Activated CD4-positive, CD25-positive, alpha-beta regulatory T cell treated with anti-CD3 and anti-CD28 coated beads, Interleukin-2, amount 50 U/mL, for 16 hours (primary cell): ENCODE results near the gene EFEMP2.
A peak's percentile ranks its signal among the peaks of the same experiment; 100 is the strongest.

ENCODE experiments used
- DNase-seq: peaks from one replicate; pipeline ENCODE4 v3.0.0-alpha.2; 2020; ENCODE audit warnings: low read depth, low spot score

Gene EFEMP2

DNA sequence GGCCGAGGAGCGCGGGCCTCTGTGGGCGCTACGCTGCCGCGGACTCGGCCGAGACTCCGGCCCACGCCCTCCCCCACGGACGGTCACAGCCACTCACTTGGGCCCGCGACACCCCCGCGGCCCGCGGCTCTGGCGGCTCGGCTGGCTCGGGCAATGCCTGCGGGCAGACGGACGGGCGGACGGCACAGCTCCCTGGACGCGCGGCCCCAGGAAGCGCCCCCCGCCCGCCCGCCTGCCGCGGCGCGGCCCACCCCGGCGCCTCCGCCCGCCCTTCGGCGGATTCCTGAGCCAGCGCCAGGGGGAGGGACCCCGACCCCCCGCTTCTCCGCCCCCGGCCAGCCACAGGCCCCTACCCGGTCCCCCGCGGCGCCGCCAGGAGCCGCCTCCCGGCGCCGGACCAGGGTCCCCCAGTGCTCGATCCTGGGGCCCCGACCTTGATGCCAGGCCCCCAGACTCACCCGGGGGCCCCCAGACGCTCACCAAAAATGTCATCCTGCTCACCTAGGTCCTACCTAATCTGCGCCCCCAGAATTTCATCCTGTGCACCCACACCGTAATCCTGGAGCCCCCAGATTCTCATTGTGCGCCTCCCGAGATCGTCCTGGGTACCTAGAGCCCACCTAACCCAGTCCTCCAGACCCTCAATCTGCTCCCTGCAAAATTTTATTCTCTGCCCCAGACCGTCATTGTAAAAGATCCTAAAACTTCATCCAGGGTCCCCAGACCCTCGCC lies at the start of gene EFEMP2:
EFEMP2 (minus strand) TSS at position 215 of the 732 bp plus-strand sequence. CDS start 446 bp downstream, outside the sequence.
- no peak for DNase-seq

DNA sequence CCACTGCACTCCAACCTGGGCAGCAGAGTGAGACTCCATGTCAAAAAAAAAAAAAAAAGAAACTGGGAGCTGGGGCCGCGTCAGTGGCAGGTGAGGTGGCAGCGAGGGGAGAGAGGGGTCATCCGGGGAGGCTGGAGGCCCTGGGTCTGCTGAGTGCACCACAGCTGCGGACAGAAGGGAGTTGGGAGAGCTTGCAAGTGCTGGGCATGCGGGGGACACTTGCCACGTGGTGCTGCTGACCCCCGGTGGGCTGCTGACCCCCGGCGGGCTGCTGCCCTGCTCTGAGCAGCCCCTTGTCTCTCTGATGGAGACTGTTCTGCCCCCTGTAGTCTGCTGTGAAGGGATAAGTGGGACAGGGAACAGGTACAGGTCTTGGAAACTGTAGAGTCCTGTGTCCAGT lies 49.3 kb upstream of the EFEMP2 start:
- DNase-seq: no peak

DNA sequence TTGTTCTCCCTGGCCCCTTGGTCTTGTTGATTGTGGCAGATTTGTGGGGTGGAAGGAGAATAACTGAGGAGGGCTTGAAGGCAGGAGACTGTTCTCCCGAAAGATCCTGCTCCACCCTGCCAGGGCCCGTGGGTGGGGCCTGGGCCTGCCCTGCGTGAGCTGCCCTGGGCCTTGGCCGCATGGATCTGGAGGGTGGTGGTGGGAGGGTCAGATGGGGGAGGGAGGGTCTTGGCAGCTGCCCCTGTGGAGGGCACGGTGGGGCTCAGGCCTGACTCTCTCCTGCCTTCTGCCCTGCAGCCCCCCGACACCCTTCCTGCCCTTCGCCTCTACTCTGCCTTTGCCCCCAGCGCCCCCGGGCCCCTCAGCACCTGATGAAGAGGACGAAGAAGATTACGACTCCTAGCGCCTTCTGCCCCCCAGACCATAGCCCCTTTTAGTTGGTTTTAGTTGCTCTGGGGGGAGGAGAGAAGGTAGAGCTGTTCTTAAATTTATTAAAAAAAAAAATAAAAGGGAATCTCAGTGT lies 48.5 kb upstream of the EFEMP2 start:
- no peak for DNase-seq

DNA sequence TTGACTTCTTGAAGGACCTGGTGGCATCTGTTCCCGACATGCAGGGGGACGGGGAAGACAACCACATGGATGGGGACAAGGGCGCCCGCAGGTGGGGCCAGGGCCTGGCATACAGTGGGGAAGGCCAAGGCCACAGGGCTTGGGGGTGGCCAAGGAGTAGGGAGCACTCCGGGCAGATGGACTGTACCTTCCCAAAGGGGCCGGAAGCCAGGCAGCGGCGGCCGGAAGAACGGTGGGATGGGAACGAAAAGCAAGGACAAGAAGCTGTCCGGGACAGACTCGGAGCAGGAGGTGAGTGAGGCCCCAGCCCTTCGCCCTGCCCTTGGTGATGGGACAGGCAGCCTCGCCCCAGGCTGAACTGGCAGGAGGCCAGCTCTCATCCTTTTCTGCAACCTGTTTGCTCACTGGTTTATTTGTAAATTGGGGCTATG lies 47.8 kb upstream of the EFEMP2 start:
- DNase-seq: no peak

DNA sequence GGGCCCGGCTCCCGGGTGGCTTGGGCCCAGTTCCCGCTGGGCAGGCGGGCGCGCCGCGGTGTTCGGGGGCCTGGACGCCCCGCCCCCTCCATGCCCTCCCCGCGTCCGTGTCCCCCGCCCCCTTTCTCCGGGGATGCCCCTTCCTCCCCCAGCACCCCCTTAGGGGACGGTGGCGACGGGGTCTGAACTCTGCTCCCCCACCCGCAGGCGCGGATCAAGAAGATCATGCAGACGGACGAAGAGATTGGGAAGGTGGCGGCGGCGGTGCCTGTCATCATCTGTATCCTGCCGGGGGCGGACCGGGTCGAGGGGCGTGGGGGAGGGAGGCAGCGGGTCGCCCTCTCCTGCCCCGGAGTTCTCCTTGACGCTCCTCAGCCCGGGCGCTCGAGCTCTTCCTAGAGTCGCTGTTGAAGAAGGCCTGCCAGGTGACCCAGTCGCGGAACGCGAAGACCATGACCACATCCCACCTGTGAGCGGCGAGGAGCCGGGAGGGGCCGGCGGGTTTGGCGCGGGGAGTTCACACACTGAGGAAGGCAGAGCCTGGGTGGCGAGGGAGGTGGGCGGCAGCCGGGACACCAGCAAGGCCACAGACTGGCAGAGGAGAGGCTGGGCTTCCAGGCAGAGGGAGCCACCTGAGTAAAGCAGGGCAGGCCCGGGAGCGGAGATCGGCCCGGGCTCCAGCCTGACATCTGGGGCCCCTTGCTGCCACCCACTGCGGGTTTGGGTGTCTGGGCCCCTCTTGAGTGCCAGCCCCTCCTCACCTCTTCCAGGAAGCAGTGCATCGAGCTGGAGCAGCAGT lies 47.2 kb upstream of the EFEMP2 start:
- DNase-seq: peak; percentile 34

DNA sequence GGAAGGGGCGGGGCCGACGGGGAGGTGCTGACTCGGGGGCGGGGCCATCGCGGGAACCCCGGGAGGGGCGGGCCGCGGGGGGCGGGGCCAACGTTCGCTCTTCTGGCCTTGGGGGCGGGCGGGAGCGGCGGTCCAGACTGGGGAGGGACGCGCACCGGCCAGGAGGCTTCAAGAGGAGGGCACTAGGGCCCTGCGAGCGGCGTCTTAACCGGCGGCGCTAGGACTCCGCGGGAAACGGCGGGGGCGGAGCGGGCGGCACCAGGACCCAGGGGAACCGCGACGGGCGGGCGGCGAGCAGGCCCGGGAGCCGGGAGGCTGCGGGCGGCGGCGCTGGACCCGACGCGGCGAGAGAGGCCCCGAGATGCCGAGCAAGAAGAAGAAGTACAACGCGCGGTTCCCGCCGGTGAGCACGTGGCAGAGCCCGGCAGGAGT lies 46.6 kb upstream of the EFEMP2 start, which contains the start of gene DRAP1:
DRAP1 (plus strand) TSS at position 286 of the 432 bp plus-strand sequence; CDS start at position 362, 76 bp downstream.
- DNase-seq: peak; percentile 97

DNA sequence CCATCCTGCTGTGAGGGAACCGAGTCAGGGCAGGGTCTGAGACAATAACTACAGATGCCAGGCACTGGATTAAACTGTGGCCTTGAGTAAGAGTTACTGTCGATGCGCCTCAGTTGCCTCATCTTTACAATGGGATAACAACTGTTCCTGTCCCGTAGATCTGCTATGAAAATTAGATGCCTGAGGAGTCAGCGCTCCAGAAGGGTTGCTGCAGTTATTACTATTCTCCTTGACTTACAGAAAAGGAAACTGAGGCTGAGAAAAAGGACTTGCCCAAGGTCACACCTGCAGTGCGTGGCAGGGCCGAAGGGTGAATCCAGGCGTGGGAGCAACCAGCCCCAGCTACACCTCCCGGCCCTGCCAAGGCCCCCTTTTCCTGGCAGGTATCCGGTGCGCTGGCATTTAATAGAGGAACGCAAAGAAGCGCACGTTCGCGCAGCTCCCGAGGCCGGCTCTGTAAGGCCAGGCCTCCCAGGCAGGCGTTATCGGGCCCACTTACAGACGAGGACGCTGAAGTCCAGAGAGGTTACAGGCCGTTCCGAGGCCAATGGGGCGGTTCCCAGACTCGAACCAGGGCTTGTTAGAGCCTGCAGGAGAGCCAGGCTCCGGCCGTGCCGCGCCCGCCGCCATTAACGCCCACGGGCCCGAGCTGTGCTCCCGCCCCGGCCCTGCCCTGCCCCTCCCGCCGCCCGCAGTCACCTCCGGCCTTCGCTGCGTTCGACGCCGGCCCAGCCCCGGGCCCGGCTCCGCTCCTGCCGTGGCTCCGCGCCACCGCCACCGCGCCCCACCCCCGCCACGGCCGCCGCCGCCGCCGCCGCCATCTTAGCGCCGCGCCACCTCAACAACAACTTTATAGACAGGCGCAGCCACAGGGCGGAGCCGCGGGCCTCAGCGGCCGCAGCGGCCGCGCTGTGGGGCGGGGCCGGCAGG lies 45.9 kb upstream of the EFEMP2 start, which contains the start of gene C11orf68:
C11orf68 (minus strand) TSS at position 852 of the 930 bp plus-strand sequence; CDS start at position 821, 31 bp downstream.
- no peak for DNase-seq

DNA sequence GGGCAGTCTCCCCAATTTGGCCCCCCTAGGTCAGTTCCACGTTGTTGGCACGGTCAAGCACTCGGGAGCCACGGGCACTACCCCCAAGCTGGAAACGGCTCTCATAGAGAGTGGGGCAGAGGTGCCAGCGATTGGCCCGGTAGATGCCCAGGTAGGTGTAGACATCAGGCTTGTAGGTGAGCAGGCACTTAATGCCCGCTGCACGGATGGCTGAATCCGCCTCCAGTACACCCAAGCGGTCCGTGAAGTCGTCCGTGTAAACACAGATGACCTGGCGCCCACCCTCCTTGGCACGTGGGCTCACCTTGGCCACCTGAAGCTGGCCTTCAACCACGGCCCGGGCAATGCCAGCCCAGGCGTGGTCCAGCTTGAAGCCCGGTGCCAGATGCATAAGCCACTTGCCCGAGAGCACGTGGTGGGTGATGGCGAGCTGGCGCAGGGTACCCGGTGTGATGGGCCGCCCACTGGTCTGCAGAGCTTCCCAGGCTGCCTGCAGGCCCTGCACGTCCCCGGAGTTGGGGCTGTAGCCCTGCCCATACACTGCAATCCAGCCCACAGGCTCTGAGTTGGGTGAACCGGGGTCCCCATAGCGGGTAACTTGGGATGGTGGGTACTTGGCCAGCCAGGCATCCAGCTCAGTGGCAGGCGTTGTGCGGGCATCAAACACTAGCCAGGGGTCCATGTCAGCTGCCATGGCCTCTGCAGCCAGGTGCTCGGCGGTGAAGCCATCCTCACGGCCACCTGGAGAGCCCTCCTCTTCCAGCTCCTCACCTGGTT lies 45.0 kb upstream of the EFEMP2 start:
- no peak for DNase-seq

DNA sequence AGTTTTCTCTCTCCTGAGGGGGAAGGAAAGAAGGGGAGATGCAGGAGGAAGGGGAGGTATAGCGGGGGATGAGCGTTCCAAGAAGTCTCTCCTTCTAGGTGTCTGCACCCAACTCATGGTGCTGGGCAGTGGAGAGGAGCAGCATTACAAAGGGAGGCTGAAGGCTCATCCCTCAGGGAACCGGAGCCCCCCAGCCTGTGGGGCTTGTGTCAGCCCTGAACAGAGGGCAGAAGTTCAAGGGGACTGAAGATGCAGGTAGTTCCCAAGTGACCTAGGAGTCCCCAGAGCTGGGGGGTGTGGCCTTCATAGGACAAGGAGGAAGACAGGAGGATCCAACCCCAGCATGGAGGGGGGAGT lies 44.5 kb upstream of the EFEMP2 start:
- no peak for DNase-seq

DNA sequence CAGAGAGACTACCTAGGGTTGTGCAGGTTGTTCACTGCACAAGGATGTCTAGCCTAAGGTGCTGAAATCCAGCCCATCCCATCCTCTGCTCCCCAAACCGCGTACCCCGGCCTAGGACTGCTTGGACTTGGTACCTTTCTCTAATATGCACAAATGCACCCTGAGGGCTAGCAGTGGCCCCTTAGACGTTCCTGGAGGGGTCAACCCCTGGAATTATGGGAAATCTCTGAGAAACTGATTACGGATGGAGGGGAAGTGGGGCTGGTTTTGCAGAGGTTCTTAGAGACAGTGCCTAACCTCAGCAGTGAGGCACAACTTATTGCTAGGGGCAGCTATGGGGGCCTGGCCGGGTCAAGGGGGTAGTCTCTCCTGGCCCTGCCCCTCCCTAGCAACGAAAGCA lies 43.8 kb upstream of the EFEMP2 start:
- no peak for DNase-seq

DNA sequence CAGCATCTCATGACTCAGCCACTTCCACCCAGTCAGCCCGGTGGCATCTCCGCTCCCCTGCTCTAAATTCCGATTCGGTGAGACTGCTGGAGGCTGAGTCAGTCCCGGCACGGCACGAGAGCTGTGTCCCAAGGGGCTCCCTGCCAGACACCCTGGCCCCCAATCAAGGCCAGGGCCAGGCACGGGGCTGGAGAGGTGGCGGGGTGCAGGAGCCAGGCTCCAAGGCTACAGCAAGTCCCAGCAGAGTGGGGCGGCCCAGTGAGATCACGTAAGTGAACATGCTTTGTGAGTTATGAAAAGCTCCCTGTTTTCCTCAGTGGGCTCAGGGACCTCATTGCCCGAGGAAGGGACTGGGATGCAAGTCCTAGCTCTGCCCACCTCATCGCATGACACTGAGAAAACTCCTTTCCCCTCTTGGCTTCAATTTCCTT lies 43.2 kb upstream of the EFEMP2 start:
- no peak for DNase-seq

DNA sequence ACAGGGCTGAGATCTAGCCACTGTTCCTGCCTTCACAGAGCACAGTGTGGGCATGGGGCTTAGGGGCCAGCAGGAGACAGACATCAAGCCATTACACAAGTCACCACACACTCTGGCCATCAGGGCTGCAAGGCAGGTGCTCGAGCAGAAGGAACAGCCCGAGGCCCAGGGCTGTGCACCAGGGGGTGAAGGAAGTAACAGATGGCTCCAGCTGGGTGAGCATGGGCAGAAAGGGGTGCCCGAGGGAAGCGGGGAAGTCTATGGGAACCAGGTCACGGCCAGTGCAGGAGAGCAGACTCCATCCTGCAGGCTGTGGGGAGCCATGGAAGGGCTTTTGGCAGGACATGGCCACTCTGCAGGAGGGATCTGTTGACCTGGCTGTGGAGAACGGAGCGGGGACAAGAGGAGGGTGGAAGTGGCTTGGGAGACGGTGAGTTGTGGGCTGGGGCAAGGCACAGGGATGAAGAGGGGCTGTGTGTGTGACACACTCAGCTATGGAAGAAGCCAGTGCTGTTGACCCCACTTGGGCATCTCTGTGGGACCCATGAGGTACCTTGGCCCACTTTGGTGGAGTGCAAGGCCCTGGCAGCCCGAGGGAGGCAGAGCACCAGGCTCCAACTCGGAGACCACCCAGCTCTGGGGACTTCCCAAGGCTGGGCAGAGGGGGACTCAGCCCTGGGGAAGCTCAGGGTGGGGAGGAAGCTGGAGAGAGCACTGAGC lies 42.7 kb upstream of the EFEMP2 start:
- DNase-seq: no peak

DNA sequence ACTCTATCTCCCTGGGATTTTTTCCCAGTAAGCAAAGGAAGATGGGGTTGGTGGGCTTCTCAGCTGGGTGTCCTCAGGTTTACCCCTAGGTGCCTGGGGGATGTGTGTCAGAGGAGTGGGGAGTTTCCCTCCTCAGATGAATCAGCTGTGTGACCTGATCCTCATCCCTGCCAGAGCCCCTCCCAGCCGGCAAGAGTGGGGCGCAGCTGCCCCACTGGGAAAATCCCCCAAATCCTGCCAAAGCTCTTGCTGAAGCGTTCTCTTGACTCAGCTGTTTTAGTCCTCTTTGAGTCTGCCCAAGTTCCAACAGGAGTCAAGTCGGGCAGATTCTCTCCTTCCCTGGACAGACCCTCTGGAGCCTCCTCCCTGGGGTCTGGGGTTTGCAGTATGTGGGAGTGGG lies 40.2 kb upstream of the EFEMP2 start:
- no peak for DNase-seq

DNA sequence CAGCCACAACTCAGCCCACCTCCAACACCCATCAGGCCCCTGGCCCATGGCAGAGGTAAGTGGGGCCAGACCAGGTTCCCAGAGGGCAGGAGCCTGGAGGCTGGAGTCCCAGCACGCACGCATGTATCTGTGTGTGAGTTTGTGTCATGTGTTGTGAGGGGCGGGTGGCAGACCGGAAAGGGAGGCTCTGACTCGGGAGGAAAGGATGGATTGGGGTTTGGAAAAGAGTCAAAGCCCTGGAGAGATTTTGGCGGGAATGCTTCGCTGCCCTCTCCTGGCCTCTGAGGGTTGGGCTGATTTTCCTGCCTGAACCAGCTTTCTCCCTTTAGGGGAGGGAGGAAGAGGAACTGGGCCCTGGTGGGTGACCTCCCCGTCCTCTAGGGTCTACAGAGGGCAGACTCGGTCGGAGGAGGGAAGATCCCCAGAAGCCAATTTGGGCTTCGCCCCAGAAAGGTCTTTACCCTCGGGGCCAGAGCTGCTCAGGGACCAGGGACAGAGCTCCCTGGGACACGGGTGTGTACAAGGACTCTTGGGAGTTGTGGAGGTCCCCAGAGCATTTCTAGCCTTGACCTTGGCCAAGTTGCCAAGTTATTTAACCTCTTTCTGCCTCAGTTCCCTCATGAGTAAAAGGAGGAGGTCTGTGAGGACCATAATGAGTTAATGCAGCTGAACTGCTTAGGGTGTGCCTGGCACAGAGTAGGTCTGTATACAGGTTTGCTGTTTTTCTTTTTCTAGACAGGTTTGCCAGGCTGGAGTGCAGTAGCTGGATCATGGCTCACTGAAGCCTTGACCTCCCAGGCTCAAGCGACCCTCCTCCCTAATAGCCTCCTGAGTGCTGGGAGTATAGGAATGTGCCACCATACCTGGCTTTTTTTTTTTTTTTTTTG lies 39.3 kb upstream of the EFEMP2 start:
- DNase-seq: no peak

DNA sequence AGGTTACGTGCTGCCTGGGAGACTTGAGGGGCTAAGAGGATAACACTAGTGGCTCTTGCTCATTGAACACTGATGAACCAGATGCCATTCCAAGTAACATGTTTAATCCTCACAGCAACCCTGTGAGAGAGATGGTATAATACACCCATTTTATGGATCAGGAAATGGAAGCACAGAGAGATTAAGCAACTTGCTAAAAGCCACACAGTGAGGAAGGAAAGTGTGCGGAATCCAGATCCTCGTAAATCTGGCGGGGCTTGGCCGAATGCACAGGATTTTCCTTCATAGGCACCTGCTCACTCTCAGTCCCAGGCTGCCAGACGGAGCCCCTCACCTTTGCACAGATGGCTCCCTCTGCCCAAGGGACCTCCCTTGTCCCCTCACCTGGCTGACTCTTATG lies 35.3 kb upstream of the EFEMP2 start:
- no peak for DNase-seq

DNA sequence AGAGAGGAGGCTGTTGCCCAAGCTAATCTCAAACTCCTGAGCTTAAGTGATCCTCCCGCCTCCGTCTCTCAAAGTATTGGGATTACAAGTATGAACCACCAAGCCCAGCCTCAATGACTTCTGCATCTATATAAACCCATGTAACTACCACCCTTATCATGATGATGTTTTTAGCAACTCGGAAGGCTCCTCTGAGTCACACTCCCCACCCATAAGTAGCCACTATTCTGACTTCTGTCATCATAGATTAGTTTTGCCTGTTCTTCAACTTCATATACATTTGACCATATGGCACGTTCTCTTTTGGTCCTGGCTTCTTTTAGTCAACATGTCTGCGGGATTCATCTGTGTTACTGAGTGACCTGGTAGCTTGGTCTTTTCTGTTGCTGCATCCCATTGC lies 34.0 kb upstream of the EFEMP2 start:
- DNase-seq: no peak

DNA sequence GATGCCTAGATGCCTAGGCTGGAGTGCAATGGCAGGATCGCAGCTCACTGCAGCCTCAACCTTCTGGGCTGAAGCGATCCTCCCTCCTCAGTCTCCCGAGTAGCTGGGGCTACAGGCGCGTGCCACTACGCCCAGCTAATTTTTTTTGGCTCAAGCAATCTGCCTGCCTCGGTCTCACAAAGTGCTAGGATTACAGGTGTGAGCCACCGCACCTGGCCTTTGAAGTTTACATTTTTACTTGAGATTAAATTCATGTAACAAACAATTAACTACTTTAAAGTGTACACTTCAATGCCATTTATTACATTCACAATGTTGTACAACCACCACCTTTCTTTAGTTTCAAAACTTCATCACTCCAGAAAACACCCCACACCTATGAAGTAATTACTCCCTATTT lies 31.1 kb upstream of the EFEMP2 start:
- DNase-seq: no peak

DNA sequence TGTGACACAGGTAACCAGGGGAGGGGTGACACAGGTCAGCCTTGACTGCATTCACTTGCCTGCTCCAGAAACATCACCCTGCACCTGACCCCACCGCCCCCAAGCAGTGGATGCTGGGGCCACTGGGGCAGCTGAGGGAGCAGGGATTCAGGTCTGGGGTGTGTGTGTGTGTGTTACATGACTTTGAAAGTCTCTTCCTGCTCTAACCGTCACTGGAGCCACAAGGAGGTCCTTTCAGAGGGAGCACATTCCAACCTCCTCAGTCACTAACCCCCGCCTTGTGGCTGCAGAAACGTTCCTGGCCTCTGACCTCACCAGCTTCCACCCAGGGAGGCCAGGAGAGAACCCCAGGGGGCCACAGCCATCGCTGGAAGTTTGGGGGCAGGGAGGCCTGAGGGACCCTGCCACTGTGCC lies 30.5 kb upstream of the EFEMP2 start:
- no peak for DNase-seq

DNA sequence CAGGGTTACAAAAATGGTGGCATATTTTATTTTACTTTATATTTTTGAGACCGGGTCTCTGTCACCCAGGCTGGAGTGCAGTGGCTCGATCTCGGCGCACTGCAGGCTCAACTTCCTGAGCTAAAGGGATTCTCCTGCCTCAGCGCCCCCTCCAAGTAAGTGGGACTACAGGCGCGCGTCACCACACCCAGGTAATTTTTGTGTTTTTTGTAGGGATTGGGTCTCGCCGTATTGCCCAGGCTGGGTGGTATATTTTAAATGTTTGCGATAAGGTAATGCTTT lies 28.2 kb upstream of the EFEMP2 start:
- no peak for DNase-seq
